ENCODE results near the gene JPH2.

JPH2 gene

DNA sequence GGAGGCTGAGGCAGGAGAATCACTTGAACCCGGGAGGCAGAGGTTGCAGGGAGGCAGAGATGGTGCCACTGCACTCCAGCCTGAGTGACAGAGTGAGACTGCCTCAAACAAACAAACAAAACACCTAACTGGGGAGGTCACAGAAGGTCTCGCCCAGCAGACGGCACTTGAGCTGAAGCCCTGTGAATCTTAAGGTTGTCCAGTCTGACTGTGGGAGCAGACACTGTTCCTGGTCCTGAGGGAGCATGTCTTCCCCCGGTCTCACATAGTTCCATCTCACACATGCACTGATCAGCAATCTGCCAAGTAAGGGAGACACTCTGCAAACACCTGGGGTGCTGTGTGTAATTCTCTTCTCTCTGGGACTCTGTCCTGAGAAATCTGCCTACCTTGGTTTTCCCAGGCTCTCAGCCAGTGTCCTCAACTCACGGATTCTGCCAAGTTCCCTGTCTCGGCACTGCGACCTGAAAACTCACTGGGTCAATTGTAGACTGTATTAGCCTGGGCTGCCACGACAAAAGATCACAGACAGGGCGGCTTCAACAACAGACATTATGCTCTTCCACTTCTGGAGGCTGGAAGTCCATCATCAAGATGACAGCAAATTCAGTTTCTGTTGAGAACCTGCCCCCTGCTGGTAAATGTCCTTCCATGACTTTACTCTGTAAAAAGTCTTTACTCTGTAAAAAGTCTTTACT lies 94.3 kb downstream of the JPH2 start:
- no peak for TF ChIP-seq EZH2 (IDR thresholded peaks at IDR 0.05; ENCODE audit: borderline replicate concordance, low read depth, low read length, severe bottlenecking)
- TF ChIP-seq, protein P1, sequence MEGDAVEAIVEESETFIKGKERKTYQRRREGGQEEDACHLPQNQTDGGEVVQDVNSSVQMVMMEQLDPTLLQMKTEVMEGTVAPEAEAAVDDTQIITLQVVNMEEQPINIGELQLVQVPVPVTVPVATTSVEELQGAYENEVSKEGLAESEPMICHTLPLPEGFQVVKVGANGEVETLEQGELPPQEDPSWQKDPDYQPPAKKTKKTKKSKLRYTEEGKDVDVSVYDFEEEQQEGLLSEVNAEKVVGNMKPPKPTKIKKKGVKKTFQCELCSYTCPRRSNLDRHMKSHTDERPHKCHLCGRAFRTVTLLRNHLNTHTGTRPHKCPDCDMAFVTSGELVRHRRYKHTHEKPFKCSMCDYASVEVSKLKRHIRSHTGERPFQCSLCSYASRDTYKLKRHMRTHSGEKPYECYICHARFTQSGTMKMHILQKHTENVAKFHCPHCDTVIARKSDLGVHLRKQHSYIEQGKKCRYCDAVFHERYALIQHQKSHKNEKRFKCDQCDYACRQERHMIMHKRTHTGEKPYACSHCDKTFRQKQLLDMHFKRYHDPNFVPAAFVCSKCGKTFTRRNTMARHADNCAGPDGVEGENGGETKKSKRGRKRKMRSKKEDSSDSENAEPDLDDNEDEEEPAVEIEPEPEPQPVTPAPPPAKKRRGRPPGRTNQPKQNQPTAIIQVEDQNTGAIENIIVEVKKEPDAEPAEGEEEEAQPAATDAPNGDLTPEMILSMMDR (IDR thresholded peaks at IDR 0.05; ENCODE audit: borderline replicate concordance, extremely low read depth, low read length, poor library complexity, severe bottlenecking): peak; percentile 71
- Histone ChIP-seq H3K79me2 (ENCODE audit: insufficient read depth, low read length) (no peaks in the 10 kb centered on the region), H3K4me1 (ENCODE audit: insufficient read depth, low read length) (no peaks in the 10 kb centered on the region), H3K9me3 (ENCODE audit: insufficient read depth, low read length, severe bottlenecking) (no peaks in the 10 kb centered on the region), H3K36me3 (ENCODE audit: insufficient read depth, low read length) (no peaks in the 10 kb centered on the region), H3K27me3 (ENCODE audit: insufficient read depth, low read length, poor library complexity) (peaks cover 12% of the 10 kb centered on the region), H3K4me2 (ENCODE audit: insufficient read depth, low read length) (no peak overlapping the region), H2AFZ (ENCODE audit: low read depth, low read length) (no peak overlapping the region), H3K27ac (ENCODE audit: low read length) (no peak overlapping the region), H4K20me1 (ENCODE audit: insufficient read depth, low read length) (no peaks in the 10 kb centered on the region; the same call in 1 of the 2 replicates), H3K4me3 (ENCODE audit: low read depth in 1 of 2, low read length in 2 of 2) (no peak overlapping the region), H3K9ac (ENCODE audit: low read depth, low read length) (no peak overlapping the region)
- DNase-seq (peak; percentile 56), ATAC-seq (ENCODE audit: insufficient read depth, low read depth) (peak; percentile 66; the same call in 2 of the 3 replicates)

DNA sequence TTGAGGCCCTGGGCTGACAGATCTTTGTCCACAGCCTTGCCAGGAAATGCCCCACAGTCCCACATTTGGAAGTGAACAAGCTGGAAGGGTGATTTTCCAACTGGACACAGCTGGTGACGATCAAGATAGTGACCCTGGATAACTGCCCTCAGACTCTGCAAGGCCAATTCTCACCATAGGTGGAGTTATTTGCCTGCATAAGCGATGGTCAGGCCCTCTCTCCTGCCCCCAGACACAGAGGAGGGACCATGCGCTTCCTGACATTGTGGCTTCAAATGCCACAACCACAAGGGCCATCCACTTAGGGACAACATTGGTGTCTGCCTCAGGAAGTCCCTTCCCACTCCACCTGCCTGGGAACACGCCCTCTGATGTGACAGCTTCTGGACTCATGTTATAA lies 96.0 kb downstream of the JPH2 start:
- H3K79me2 ChIP-seq (ENCODE audit: insufficient read depth, low read length): no peaks in the 10 kb centered on the region
- ATAC-seq (ENCODE audit: insufficient read depth, low read depth) (no peak), DNase-seq (no peak)
- no peaks in the 10 kb centered on the region; the same call in 1 of the 2 replicates for H4K20me1 ChIP-seq (ENCODE audit: insufficient read depth, low read length)
- no peaks in the 10 kb centered on the region for H3K9me3 ChIP-seq (ENCODE audit: insufficient read depth, low read length, severe bottlenecking)
- no peak overlapping the region for H2AFZ ChIP-seq (ENCODE audit: low read depth, low read length)
- peaks cover 12% of the 10 kb centered on the region for H3K27me3 ChIP-seq (ENCODE audit: insufficient read depth, low read length, poor library complexity)
- H3K27ac ChIP-seq (ENCODE audit: low read length): no peak overlapping the region
- TF ChIP-seq EZH2 (IDR thresholded peaks at IDR 0.05; ENCODE audit: borderline replicate concordance, low read depth, low read length, severe bottlenecking): no peak
- TF ChIP-seq, protein P1 (IDR thresholded peaks at IDR 0.05; ENCODE audit: borderline replicate concordance, extremely low read depth, low read length, poor library complexity, severe bottlenecking): no peak
- no peak overlapping the region for H3K4me3 ChIP-seq (ENCODE audit: low read depth in 1 of 2, low read length in 2 of 2)
- H3K4me1 ChIP-seq (ENCODE audit: insufficient read depth, low read length): no peaks in the 10 kb centered on the region
- H3K4me2 ChIP-seq (ENCODE audit: insufficient read depth, low read length): no peak overlapping the region
- H3K36me3 ChIP-seq (ENCODE audit: insufficient read depth, low read length): no peaks in the 10 kb centered on the region
- no peak overlapping the region for H3K9ac ChIP-seq (ENCODE audit: low read depth, low read length)

DNA sequence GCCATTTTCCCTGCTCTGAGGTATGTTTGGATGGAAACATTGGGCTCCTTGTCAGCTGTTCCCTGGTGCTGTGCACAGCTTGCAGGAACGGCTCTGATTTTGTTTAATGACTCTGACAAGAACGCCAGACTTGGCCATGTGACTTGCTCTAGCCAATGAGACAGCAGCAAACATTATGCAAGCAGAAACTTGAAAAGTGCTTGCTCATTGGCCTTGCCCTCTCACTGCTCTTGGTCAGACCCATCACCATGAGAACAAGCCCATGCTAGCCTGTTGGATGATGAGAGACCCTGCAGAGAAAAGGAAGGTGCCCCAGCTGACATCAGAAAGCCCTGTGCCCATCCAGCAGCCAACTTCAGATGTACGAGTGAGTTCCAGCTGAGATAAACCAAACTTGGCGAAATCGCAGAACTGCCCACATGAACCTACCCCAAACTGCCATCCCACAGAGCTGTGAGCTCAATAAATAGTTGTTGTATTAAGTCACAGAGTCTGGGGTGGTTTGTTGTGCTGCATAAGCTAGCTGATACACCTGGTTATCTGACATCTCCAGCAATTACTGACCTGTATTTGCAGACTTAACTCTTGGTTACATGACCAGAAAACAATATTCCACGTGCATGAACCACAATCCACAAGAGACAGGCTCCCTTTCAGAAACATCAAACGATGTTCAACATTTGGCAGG lies 96.9 kb downstream of the JPH2 start:
- Histone ChIP-seq H3K4me3 (ENCODE audit: low read depth in 1 of 2, low read length in 2 of 2) (no peak overlapping the region), H3K4me2 (ENCODE audit: insufficient read depth, low read length) (no peak overlapping the region), H2AFZ (ENCODE audit: low read depth, low read length) (no peak overlapping the region), H3K9ac (ENCODE audit: low read depth, low read length) (no peak overlapping the region), H4K20me1 (ENCODE audit: insufficient read depth, low read length) (no peaks in the 10 kb centered on the region; the same call in 1 of the 2 replicates), H3K4me1 (ENCODE audit: insufficient read depth, low read length) (no peaks in the 10 kb centered on the region), H3K36me3 (ENCODE audit: insufficient read depth, low read length) (no peaks in the 10 kb centered on the region), H3K79me2 (ENCODE audit: insufficient read depth, low read length) (no peaks in the 10 kb centered on the region), H3K27me3 (ENCODE audit: insufficient read depth, low read length, poor library complexity) (peaks cover 15% of the 10 kb centered on the region), H3K9me3 (ENCODE audit: insufficient read depth, low read length, severe bottlenecking) (no peaks in the 10 kb centered on the region), H3K27ac (ENCODE audit: low read length) (no peak overlapping the region)
- no peak for TF ChIP-seq EZH2 (IDR thresholded peaks at IDR 0.05; ENCODE audit: borderline replicate concordance, low read depth, low read length, severe bottlenecking)
- TF ChIP-seq, protein P1 (IDR thresholded peaks at IDR 0.05; ENCODE audit: borderline replicate concordance, extremely low read depth, low read length, poor library complexity, severe bottlenecking): no peak
- ATAC-seq (ENCODE audit: insufficient read depth, low read depth) (no peak), DNase-seq (no peak)
